ENCODE measurements around the gene MLXIPL. TPM values are rescaled to one million over a fixed set of nuclear protein-coding genes. Genes with fewer than 3 reads are reported as not detected.
"Not testable (repeated sequence)": the region's sequence is repeated elsewhere in the genome, so short reads cannot be mapped to it uniquely, and the experiment has no call there.

The MLXIPL gene
- total RNA-seq, 4 donors from 2014 or later = 17.3 to 106 (median 28.4) TPM

GRCh38 chr7:73567140-73567539 lies 57.2 kb downstream of the MLXIPL start:
- Histone ChIP-seq H3K9me3 (no peaks in the 10 kb centered on the region), H3K27ac (no peak overlapping the region), H3K27me3 (no peaks in the 10 kb centered on the region), H3K36me3 (peaks cover 0 to 22% (median 10%) of the 10 kb centered on the region in 4 donors), H3K4me1 (peaks cover 0 to 6% (median 0%) of the 10 kb centered on the region in 4 donors), H3K4me3 (no peak overlapping the region)
- WGBS, 2 donors (ENCODE audit: low coverage in 1 of 2) = 92 to 93% methylated on average over 4 of the region's 4 CpGs
- TF ChIP-seq EP300 (IDR thresholded peaks at IDR 0.05; ENCODE audit: low read depth) = no peak
- TF ChIP-seq POLR2A (IDR thresholded peaks at IDR 0.05) = no peak
- no peak for TF ChIP-seq CTCF (IDR thresholded peaks at IDR 0.05)
- no peak for TF ChIP-seq POLR2AphosphoS5 (IDR thresholded peaks at IDR 0.05)
- no peak for DNase-seq
- intact Hi-C loops (cut with DNase I; ENCODE audit: low total_unique reads) (no loop called here), in situ Hi-C loops (cut with MboI; ENCODE audit: low pct_ligation_motif_present in 1 of 4, low pct_unique_long_range_greater_than_20kb in 1 of 4, low sequenced_read_pairs in 3 of 4) (no loop called here)

GRCh38 chr7:73566431-73566830 lies 57.9 kb downstream of the MLXIPL start:
- H3K27me3 ChIP-seq; H3K4me1 ChIP-seq; H3K27ac ChIP-seq; in situ Hi-C loops (cut with MboI; ENCODE audit: low pct_ligation_motif_present in 1 of 4, low pct_unique_long_range_greater_than_20kb in 1 of 4, low sequenced_read_pairs in 3 of 4); DNase-seq; intact Hi-C loops (cut with DNase I; ENCODE audit: low total_unique reads); H3K9me3 ChIP-seq: not testable (repeated sequence)
- Histone ChIP-seq H3K4me3 (peak overlapping the region in 3 of 4 donors; percentile 17 to 40 (median 27)), H3K36me3 (peaks cover 0 to 15% (median 7%) of the 10 kb centered on the region in 4 donors)

GRCh38 chr7:73565675-73566340 lies 58.5 kb downstream of the MLXIPL start:
- H3K27me3 ChIP-seq = no peaks in the 10 kb centered on the region
- 35 to 40% methylated on average over 4 to 7 of the region's 7 CpGs for WGBS, 2 donors (ENCODE audit: low coverage in 1 of 2)
- intact Hi-C loops (cut with DNase I; ENCODE audit: low total_unique reads) = no loop called here
- H3K4me1 ChIP-seq = peaks cover 0 to 6% (median 0%) of the 10 kb centered on the region in 4 donors
- H3K36me3 ChIP-seq = peaks cover 0 to 9% (median 4%) of the 10 kb centered on the region in 4 donors
- in situ Hi-C loops (cut with MboI; ENCODE audit: low pct_ligation_motif_present in 1 of 4, low pct_unique_long_range_greater_than_20kb in 1 of 4, low sequenced_read_pairs in 3 of 4) = no loop called here
- peak overlapping the region in 3 of 4 donors; percentile 17 to 40 (median 27) for H3K4me3 ChIP-seq
- no peak for DNase-seq
- no peaks in the 10 kb centered on the region for H3K9me3 ChIP-seq
- H3K27ac ChIP-seq = no peak overlapping the region
- TF ChIP-seq POLR2A (IDR thresholded peaks at IDR 0.05) (no peak), EP300 (IDR thresholded peaks at IDR 0.05; ENCODE audit: low read depth) (no peak), CTCF (IDR thresholded peaks at IDR 0.05) (no peak), POLR2AphosphoS5 (IDR thresholded peaks at IDR 0.05) (no peak)

- H3K36me3 ChIP-seq = no peaks in the 10 kb centered on the region
- no peak for DNase-seq
- H3K27ac ChIP-seq = no peak overlapping the region
- no peaks in the 10 kb centered on the region for H3K9me3 ChIP-seq
- 46 to 68% methylated on average over 4 to 11 of the region's 11 CpGs for WGBS, 2 donors (ENCODE audit: low coverage in 1 of 2)
- no peak overlapping the region for H3K4me3 ChIP-seq
- H3K4me1 ChIP-seq = peaks cover 7 to 20% (median 13%) of the 10 kb centered on the region in 4 donors
- in situ Hi-C loops (cut with MboI; ENCODE audit: low pct_ligation_motif_present in 1 of 4, low pct_unique_long_range_greater_than_20kb in 1 of 4, low sequenced_read_pairs in 3 of 4) (no loop called here), intact Hi-C loops (cut with DNase I; ENCODE audit: low total_unique reads) (no loop called here)
- no peak for TF ChIP-seq POLR2AphosphoS5 (IDR thresholded peaks at IDR 0.05)
- TF ChIP-seq POLR2A (IDR thresholded peaks at IDR 0.05) = no peak
- no peak for TF ChIP-seq EP300 (IDR thresholded peaks at IDR 0.05; ENCODE audit: low read depth)
- no peak for TF ChIP-seq CTCF (IDR thresholded peaks at IDR 0.05)
- H3K27me3 ChIP-seq = no peaks in the 10 kb centered on the region
These were observed 64.0 kb downstream of the MLXIPL start for GRCh38 chr7:73560109-73560835.
